ENCODE data around the gene ZNF79.

The ZNF79 gene

DNA sequence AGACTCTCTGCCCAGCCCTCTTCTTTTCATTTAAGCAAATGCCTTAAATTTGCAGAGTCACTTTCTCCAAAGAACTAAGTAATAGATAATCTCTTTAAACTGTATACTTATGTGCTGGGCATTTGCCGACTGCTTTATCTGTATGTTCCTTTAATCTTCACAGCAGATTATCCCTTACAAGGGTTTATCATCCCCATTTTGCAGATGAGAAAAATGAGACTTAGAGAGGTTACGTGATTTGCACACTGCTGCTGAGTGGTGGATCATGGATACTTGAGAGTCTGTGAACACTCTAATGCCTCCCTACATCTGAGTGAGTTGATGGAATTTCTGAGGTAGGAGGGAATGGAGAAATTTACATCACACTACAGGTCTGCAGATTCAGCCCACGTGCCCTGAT, 4.2 kb downstream of the ZNF79 start:
- Histone ChIP-seq H3K27ac (ENCODE audit: poor library complexity, severe bottlenecking) (no peak overlapping the region), H3K36me3 (ENCODE audit: low read depth) (peaks cover 40% of the 10 kb centered on the region)

GRCh38 chr9:127430415-127430814, 6.2 kb downstream of the ZNF79 start:
- no peak for DNase-seq (ENCODE audit: low spot score)
- H3K4me1 ChIP-seq (ENCODE audit: insufficient read depth, poor library complexity, severe bottlenecking), result no peaks in the 10 kb centered on the region
- no peaks in the 10 kb centered on the region for H3K27me3 ChIP-seq (ENCODE audit: insufficient read depth, poor library complexity, severe bottlenecking)
- TF ChIP-seq, protein P1, sequence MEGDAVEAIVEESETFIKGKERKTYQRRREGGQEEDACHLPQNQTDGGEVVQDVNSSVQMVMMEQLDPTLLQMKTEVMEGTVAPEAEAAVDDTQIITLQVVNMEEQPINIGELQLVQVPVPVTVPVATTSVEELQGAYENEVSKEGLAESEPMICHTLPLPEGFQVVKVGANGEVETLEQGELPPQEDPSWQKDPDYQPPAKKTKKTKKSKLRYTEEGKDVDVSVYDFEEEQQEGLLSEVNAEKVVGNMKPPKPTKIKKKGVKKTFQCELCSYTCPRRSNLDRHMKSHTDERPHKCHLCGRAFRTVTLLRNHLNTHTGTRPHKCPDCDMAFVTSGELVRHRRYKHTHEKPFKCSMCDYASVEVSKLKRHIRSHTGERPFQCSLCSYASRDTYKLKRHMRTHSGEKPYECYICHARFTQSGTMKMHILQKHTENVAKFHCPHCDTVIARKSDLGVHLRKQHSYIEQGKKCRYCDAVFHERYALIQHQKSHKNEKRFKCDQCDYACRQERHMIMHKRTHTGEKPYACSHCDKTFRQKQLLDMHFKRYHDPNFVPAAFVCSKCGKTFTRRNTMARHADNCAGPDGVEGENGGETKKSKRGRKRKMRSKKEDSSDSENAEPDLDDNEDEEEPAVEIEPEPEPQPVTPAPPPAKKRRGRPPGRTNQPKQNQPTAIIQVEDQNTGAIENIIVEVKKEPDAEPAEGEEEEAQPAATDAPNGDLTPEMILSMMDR (IDR thresholded peaks at IDR 0.05; ENCODE audit: poor library complexity, severe bottlenecking), result no peak
- H3K4me3 ChIP-seq (ENCODE audit: severe bottlenecking), result no peak overlapping the region
- ATAC-seq (ENCODE audit: low read depth), result no peak
- no peak overlapping the region for H3K27ac ChIP-seq (ENCODE audit: poor library complexity, severe bottlenecking)
- H3K9me3 ChIP-seq (ENCODE audit: severe bottlenecking), result no peaks in the 10 kb centered on the region
- peaks cover 60% of the 10 kb centered on the region for H3K36me3 ChIP-seq (ENCODE audit: low read depth)

More for the DNA sequence above, 4.2 kb downstream of the ZNF79 start:
- Histone ChIP-seq H3K4me3 (ENCODE audit: severe bottlenecking) (no peak overlapping the region), H3K4me1 (ENCODE audit: insufficient read depth, poor library complexity, severe bottlenecking) (no peaks in the 10 kb centered on the region), H3K9me3 (ENCODE audit: severe bottlenecking) (no peaks in the 10 kb centered on the region), H3K27me3 (ENCODE audit: insufficient read depth, poor library complexity, severe bottlenecking) (no peaks in the 10 kb centered on the region)
- DNase-seq (ENCODE audit: low spot score) (no peak), ATAC-seq (ENCODE audit: low read depth) (no peak)
- TF ChIP-seq, protein P1 (IDR thresholded peaks at IDR 0.05; ENCODE audit: poor library complexity, severe bottlenecking), result no peak

GRCh38 chr9:127437497-127438264, 13.5 kb downstream of the ZNF79 start:
- ATAC-seq (ENCODE audit: low read depth) (no peak), DNase-seq (ENCODE audit: low spot score) (no peak)
- TF ChIP-seq, protein P1 (IDR thresholded peaks at IDR 0.05; ENCODE audit: poor library complexity, severe bottlenecking), result peak; percentile 16
- Histone ChIP-seq H3K36me3 (ENCODE audit: low read depth) (peaks cover 96% of the 10 kb centered on the region), H3K9me3 (ENCODE audit: severe bottlenecking) (no peaks in the 10 kb centered on the region), H3K27ac (ENCODE audit: poor library complexity, severe bottlenecking) (no peak overlapping the region), H3K4me3 (ENCODE audit: severe bottlenecking) (no peak overlapping the region), H3K27me3 (ENCODE audit: insufficient read depth, poor library complexity, severe bottlenecking) (no peaks in the 10 kb centered on the region), H3K4me1 (ENCODE audit: insufficient read depth, poor library complexity, severe bottlenecking) (no peaks in the 10 kb centered on the region)

- H3K4me3 ChIP-seq (ENCODE audit: severe bottlenecking), result no peak overlapping the region
- no peak for DNase-seq (ENCODE audit: low spot score)
- H3K27me3 ChIP-seq (ENCODE audit: insufficient read depth, poor library complexity, severe bottlenecking), result no peaks in the 10 kb centered on the region
- no peaks in the 10 kb centered on the region for H3K9me3 ChIP-seq (ENCODE audit: severe bottlenecking)
- ATAC-seq (ENCODE audit: low read depth), result no peak
- H3K27ac ChIP-seq (ENCODE audit: poor library complexity, severe bottlenecking), result no peak overlapping the region
- peaks cover 96% of the 10 kb centered on the region for H3K36me3 ChIP-seq (ENCODE audit: low read depth)
- TF ChIP-seq, protein P1 (IDR thresholded peaks at IDR 0.05; ENCODE audit: poor library complexity, severe bottlenecking), result no peak
- no peaks in the 10 kb centered on the region for H3K4me1 ChIP-seq (ENCODE audit: insufficient read depth, poor library complexity, severe bottlenecking)
Measured at GRCh38 chr9:127438394-127438793, 14.2 kb downstream of the ZNF79 start.

DNA sequence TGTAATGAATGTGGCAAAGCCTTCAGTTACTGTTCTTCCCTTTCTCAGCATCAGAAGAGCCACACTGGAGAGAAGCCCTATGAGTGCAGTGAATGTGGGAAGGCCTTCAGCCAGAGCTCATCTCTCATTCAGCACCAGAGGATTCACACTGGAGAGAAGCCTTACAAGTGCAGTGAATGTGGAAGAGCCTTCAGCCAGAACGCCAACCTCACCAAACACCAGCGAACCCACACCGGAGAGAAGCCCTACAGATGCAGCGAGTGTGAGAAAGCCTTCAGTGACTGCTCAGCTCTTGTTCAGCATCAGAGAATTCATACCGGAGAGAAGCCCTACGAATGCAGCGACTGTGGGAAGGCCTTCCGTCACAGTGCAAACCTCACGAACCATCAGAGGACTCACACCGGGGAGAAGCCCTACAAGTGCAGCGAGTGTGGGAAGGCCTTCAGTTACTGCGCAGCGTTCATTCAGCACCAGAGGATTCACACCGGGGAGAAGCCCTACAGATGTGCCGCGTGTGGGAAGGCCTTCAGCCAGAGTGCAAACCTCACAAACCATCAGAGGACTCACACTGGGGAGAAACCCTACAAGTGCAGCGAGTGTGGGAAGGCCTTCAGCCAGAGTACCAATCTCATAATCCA, 20.2 kb downstream of the ZNF79 start:
- Histone ChIP-seq H3K4me1 (ENCODE audit: insufficient read depth, poor library complexity, severe bottlenecking) (no peaks in the 10 kb centered on the region), H3K9me3 (ENCODE audit: severe bottlenecking) (peaks cover 4% of the 10 kb centered on the region), H3K4me3 (ENCODE audit: severe bottlenecking) (no peak overlapping the region), H3K36me3 (ENCODE audit: low read depth) (peaks cover 93% of the 10 kb centered on the region), H3K27ac (ENCODE audit: poor library complexity, severe bottlenecking) (no peak overlapping the region), H3K27me3 (ENCODE audit: insufficient read depth, poor library complexity, severe bottlenecking) (no peaks in the 10 kb centered on the region)
- DNase-seq (ENCODE audit: low spot score) (no peak), ATAC-seq (ENCODE audit: low read depth) (peak; percentile 7)
- TF ChIP-seq, protein P1 (IDR thresholded peaks at IDR 0.05; ENCODE audit: poor library complexity, severe bottlenecking), result no peak
